Fibroblast of skin of scalp (primary cell): ENCODE data around the gene ZDHHC18.

Source experiments
- DNase-seq: peaks from one replicate; pipeline ENCODE4 v3.0.0-alpha.2; 2013

ZDHHC18 gene

DNA sequence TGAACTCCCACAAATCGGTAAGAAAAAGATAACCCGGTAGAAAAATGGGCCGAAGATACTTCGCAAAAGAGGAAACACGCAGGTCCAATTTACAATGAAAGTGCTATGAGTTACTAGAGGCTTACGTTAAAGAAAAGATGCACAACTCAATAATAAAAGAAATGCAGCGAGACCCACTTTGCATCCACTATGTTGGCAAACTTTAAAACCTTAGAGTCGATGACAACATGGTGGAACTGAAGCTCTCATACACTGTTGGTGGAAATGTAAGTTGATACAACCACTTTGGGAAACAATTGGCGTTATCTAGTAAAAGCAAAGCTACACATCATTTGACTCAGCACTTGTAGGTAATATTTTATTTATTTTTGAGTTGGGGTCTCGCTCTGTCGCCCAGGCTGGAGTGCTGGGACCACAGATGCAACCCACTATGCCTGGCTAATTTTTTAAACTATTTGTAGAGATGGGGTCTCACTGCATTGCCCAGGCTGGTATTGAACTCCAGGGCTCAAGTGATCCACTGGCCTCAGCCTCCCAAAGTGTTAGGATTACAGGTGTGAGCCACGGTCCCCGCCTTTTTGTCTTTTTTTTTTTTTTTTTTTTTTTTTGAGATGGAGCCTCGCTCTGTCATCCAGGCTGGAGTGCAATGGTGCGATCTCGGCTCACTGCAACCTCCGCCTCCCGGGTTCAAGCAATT lies 74.5 kb downstream of the ZDHHC18 start:
- DNase-seq = no peak
